HCEC 1CT (cell line): ENCODE measurements around the gene SF3B3.

Experiments
- DNase-seq: peaks from one replicate; pipeline ENCODE4 v3.0.0-alpha.2; 2017

The SF3B3 gene

GRCh38 chr16:70523743-70524398 is at the start of gene SF3B3:
Gene SF3B3, plus strand, starts transcription at chr16:70523816. Its CDS starts 2,841 bp downstream, at chr16:70526657.
- DNase-seq: peak; percentile 74

GRCh38 chr16:70474320-70475053 is 49.1 kb upstream of the SF3B3 start:
- no peak for DNase-seq

- DNase-seq: no peak
Measured at GRCh38 chr16:70475054-70475871, 48.4 kb upstream of the SF3B3 start.

GRCh38 chr16:70476272-70477020 is 47.2 kb upstream of the SF3B3 start:
- peak; percentile 66 for DNase-seq

GRCh38 chr16:70478169-70478568 is 45.4 kb upstream of the SF3B3 start:
- no peak for DNase-seq

GRCh38 chr16:70478912-70479341 is 44.7 kb upstream of the SF3B3 start:
- DNase-seq: no peak

- no peak for DNase-seq
Measured at GRCh38 chr16:70480127-70481105, 43.2 kb upstream of the SF3B3 start.

- DNase-seq: no peak
Measured at GRCh38 chr16:70481929-70482536, 41.6 kb upstream of the SF3B3 start.

- no peak for DNase-seq
Measured at GRCh38 chr16:70482624-70483023, 41.0 kb upstream of the SF3B3 start.

- DNase-seq: no peak
Measured at GRCh38 chr16:70483426-70483825, 40.2 kb upstream of the SF3B3 start.

GRCh38 chr16:70484867-70485266 is 38.7 kb upstream of the SF3B3 start:
- DNase-seq: no peak

- no peak for DNase-seq
Measured at GRCh38 chr16:70490261-70490660, 33.4 kb upstream of the SF3B3 start.

GRCh38 chr16:70493802-70494201 is 29.8 kb upstream of the SF3B3 start:
- no peak for DNase-seq

- DNase-seq: no peak
Measured at GRCh38 chr16:70494202-70494770, 29.3 kb upstream of the SF3B3 start.

GRCh38 chr16:70494777-70495176 is 28.8 kb upstream of the SF3B3 start:
- no peak for DNase-seq

GRCh38 chr16:70495425-70496182 is 28.0 kb upstream of the SF3B3 start:
- DNase-seq: no peak

- DNase-seq: no peak
Measured at GRCh38 chr16:70496513-70496912, 27.1 kb upstream of the SF3B3 start.

- peak; percentile 28 for DNase-seq
Measured at GRCh38 chr16:70508752-70509151, 14.9 kb upstream of the SF3B3 start.

- DNase-seq: no peak
Measured at GRCh38 chr16:70510216-70510615, 13.4 kb upstream of the SF3B3 start.

- no peak for DNase-seq
Measured at GRCh38 chr16:70511833-70512232, 11.8 kb upstream of the SF3B3 start.
